ENCODE measurements around the gene UTP15.

The UTP15 gene

GRCh38 chr5:73631500-73631899 lies 66.0 kb downstream of the UTP15 start:
- peaks cover under 1 to 2% of the 10 kb centered on the region in 2 donors for H3K4me1 ChIP-seq (ENCODE audit: control insufficient read depth in 2 of 2, insufficient read depth in 1 of 2, low read depth in 1 of 2, low read length in 2 of 2)
- no peak overlapping the region for H2BK5ac ChIP-seq (ENCODE audit: low read length)
- H3K27me3 ChIP-seq (ENCODE audit: control insufficient read depth in 3 of 3, insufficient read depth in 3 of 3, low read depth in 1 of 3, low read length in 3 of 3): peaks cover 0 to 63% (median 9%) of the 10 kb centered on the region in 3 experiments

More at GRCh38 chr5:73631500-73631899, 66.0 kb downstream of the UTP15 start:
- Histone ChIP-seq H3K4me3 (ENCODE audit: low read length in 2 of 2) (no peak overlapping the region), H3K14ac (ENCODE audit: low read length) (no peak overlapping the region), H3K9ac (ENCODE audit: low read depth, low read length, poor library complexity) (no peak overlapping the region), H2BK120ac (ENCODE audit: low read depth, low read length) (no peak overlapping the region), H3K4me2 (ENCODE audit: insufficient read depth, low read length, poor library complexity, severe bottlenecking) (no peak overlapping the region), H3K36me3 (replicated peaks in 1 of 2; ENCODE audit: control insufficient read depth in 2 of 2, insufficient read depth in 2 of 2, low read length in 2 of 2) (no peaks in the 10 kb centered on the region), H2BK12ac (ENCODE audit: low read length) (no peak overlapping the region), H2BK15ac (ENCODE audit: low read length) (no peak overlapping the region), H3K4ac (ENCODE audit: low read length) (no peak overlapping the region), H3K18ac (ENCODE audit: low read length) (no peak overlapping the region), H4K8ac (ENCODE audit: low read depth, low read length) (no peak overlapping the region), H2AFZ (ENCODE audit: low read length) (no peak overlapping the region), H3K79me1 (ENCODE audit: low read depth, low read length) (no peaks in the 10 kb centered on the region), H4K91ac (ENCODE audit: low read depth, low read length, poor library complexity) (no peak overlapping the region), H3K9me3 (replicated peaks in 1 of 2; ENCODE audit: control insufficient read depth in 2 of 2, insufficient read depth in 1 of 2, low read depth in 1 of 2, low read length in 2 of 2) (no peaks in the 10 kb centered on the region), H3K23ac (ENCODE audit: low read depth, low read length, poor library complexity) (no peak overlapping the region), H3K27ac (replicated peaks; ENCODE audit: low read length) (no peak overlapping the region), H2AK5ac (ENCODE audit: low read depth, low read length) (no peak overlapping the region)
- no peak for DNase-seq (ENCODE audit: low spot score)

Measured in neuronal stem cell (in vitro differentiated cells).